IgD-negative memory B cell (primary cell): Measurements from ENCODE around the gene GLI3. TPM values are rescaled to one million over a fixed set of nuclear protein-coding genes. Genes with fewer than 3 reads are reported as not detected.

ENCODE experiments used
- H3K27ac Mint-ChIP-seq, 3 donors: one replicate each; pipeline ENCODE4 v1.8.0; 2020 to 2022; ENCODE audit warnings: mild to moderate bottlenecking in 3 of 3, mixed read lengths in 3 of 3, moderate library complexity in 1 of 3
- H3K27me3 Mint-ChIP-seq: one replicate; pipeline ENCODE4 v1.8.0; 2021; ENCODE audit warnings: mixed read lengths
- H3K36me3 Mint-ChIP-seq: one replicate; pipeline ENCODE4 v1.8.0; 2020; ENCODE audit warnings: mild to moderate bottlenecking, mixed read lengths
- H3K4me1 Mint-ChIP-seq, 3 donors: one replicate each; pipeline ENCODE4 v1.8.0; 2020 to 2022; ENCODE audit warnings: mixed read lengths in 3 of 3, mild to moderate bottlenecking in 1 of 3
- H3K4me3 Mint-ChIP-seq, 4 donors: one replicate each; pipeline ENCODE4 v1.8.0; 2020 to 2022; ENCODE audit warnings: mild to moderate bottlenecking in 4 of 4, mixed read lengths in 4 of 4, moderate library complexity in 3 of 4
- H3K9me3 Mint-ChIP-seq, 3 donors: one replicate each; pipeline ENCODE4 v1.8.0; 2020 to 2021; ENCODE audit warnings: mixed read lengths in 3 of 3, mild to moderate bottlenecking in 1 of 3
- polyA plus RNA-seq: library from polyadenylated mRNA; unstranded; fragments of 300-500 nt; fragmentation: Illumina TruSeq; gene quantifications from one replicate; pipeline ENCODE4 v1.2.3, GENCODE V29; 2021

The GLI3 gene
- polyA plus RNA-seq, 1 donor from 2014 or later = not detected

DNA sequence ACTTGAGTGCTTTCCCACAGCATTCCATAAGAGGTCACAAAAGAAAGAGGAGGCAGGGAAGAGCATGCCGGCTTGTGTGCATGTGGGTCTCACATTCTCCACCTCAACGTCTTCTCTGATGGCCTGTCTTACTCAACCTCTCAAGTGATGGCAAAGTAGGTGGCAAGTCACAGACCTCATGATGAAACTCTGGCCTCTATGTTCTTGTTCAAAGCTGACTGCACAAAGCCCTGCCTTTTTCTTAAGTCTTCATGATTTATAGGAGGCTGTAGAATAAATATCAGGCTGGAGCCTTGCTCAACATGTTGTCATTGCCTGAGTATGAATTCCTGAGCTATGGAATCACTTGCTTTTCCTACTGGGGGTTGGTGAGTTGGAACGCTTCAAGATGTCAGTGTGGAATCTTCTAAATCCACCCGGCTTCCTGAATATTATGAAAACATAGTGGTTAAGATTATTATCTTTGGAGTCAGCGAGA is 320.5 kb downstream of the GLI3 start:
- Mint-ChIP-seq H3K9me3 (no peaks in the 10 kb centered on the region), H3K27me3 (peaks cover 3% of the 10 kb centered on the region), H3K27ac (no peak overlapping the region), H3K4me1 (peaks cover 2 to 9% (median 6%) of the 10 kb centered on the region in 3 donors), H3K36me3 (peaks cover 3% of the 10 kb centered on the region), H3K4me3 (no peak overlapping the region)

DNA sequence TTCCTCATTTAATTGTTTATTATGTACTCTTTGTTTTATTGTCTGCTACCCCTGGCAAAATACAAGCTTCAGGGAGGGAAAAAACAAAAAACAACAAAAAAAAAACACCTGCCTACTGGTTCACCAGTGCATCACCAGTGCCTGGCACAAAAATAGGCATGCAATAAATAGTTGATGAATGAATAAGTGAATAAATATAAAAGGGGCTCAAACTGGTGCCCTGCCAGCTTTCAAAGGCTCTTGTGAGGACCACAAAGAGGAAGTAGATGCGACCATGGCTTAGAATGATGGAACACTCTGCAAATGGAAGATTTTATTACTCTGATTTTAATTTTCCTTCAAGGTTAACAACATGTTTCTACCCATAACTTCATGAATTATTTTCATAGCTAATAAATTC is 321.1 kb downstream of the GLI3 start:
- Mint-ChIP-seq H3K9me3 (no peaks in the 10 kb centered on the region), H3K4me1 (peaks cover 2 to 9% (median 7%) of the 10 kb centered on the region in 3 donors), H3K4me3 (no peak overlapping the region), H3K27me3 (peaks cover 3% of the 10 kb centered on the region), H3K36me3 (peaks cover 3% of the 10 kb centered on the region), H3K27ac (no peak overlapping the region)

GRCh38 chr7:41912851-41913567 is 324.0 kb downstream of the GLI3 start:
- Mint-ChIP-seq H3K27ac (no peak overlapping the region), H3K27me3 (peaks cover 3% of the 10 kb centered on the region), H3K9me3 (no peaks in the 10 kb centered on the region)

GRCh38 chr7:41912426-41912825 is 324.6 kb downstream of the GLI3 start:
- peaks cover 5% of the 10 kb centered on the region for H3K36me3 Mint-ChIP-seq
- H3K9me3 Mint-ChIP-seq = no peaks in the 10 kb centered on the region
- no peak overlapping the region for H3K27ac Mint-ChIP-seq

More at GRCh38 chr7:41912851-41913567, 324.0 kb downstream of the GLI3 start:
- Mint-ChIP-seq H3K36me3 (peaks cover 5% of the 10 kb centered on the region), H3K4me3 (no peak overlapping the region), H3K4me1 (peaks cover 3 to 15% (median 7%) of the 10 kb centered on the region in 3 donors)

DNA sequence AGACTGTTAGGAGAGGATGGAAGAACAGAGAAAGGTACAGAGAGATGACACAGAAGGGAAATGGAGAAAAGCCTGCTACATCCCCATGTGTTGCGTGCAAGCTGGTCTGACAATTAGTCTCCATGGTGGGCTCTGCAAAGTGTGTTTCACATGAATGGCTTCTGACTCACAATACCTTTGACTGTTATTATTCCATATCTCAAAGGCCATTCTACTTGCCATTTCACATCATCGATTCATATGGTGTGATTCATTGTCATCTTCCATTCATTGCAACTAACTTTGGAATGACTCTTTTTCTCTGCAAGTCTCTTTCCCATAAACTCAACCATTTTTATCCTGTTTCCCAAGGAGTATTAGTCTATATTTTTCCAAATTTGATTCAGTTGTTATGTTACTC is 325.2 kb downstream of the GLI3 start:
- no peak overlapping the region for H3K4me3 Mint-ChIP-seq
- H3K27me3 Mint-ChIP-seq = peaks cover 3% of the 10 kb centered on the region
- no peaks in the 10 kb centered on the region for H3K9me3 Mint-ChIP-seq
- H3K4me1 Mint-ChIP-seq = peaks cover 8 to 24% (median 15%) of the 10 kb centered on the region in 3 donors
- peaks cover 5% of the 10 kb centered on the region for H3K36me3 Mint-ChIP-seq
- no peak overlapping the region for H3K27ac Mint-ChIP-seq

More at GRCh38 chr7:41912426-41912825, 324.6 kb downstream of the GLI3 start:
- peaks cover 8 to 21% (median 12%) of the 10 kb centered on the region in 3 donors for H3K4me1 Mint-ChIP-seq
- H3K4me3 Mint-ChIP-seq = no peak overlapping the region
- H3K27me3 Mint-ChIP-seq = peaks cover 3% of the 10 kb centered on the region
